SK-N-SH treated with all-trans-retinoic acid at 6 μM for 48 hours (cell line): ENCODE results near the gene ARRB1.

Experiments used
- ESRRG ChIP-seq: fragments of 250-450 bp; sonication (Bioruptor Pico); IDR thresholded peaks from 2 replicates; pipeline ENCODE4 v1.6.1; 2021; ENCODE audit warnings: mild to moderate bottlenecking
- ISL1 ChIP-seq: fragments of 250-450 bp; sonication (Bioruptor Pico); IDR thresholded peaks from 2 replicates; pipeline ENCODE4 v2.1.2; 2022; ENCODE audit warnings: mild to moderate bottlenecking, moderate library complexity
- RARB ChIP-seq: fragments of 250-450 bp; sonication (Bioruptor Pico); IDR thresholded peaks from 2 replicates; pipeline ENCODE4 v1.8.0; 2021; ENCODE audit warnings: mild to moderate bottlenecking, moderate library complexity
- SNAI2 ChIP-seq: fragments of 250-450 bp; sonication (Bioruptor Pico); IDR thresholded peaks from 2 replicates; pipeline ENCODE4 v1.5.0; 2020; ENCODE audit warnings: mild to moderate bottlenecking, moderate library complexity
- TCF4 ChIP-seq: fragments of 250-450 bp; sonication (Bioruptor Pico); IDR thresholded peaks from 2 replicates; pipeline ENCODE4 v1.8.0; 2021; ENCODE audit warnings: mild to moderate bottlenecking, moderate library complexity, borderline replicate concordance
- TOX ChIP-seq: fragments of 250-450 bp; sonication (Bioruptor Pico); IDR thresholded peaks from 2 replicates; pipeline ENCODE4 v1.8.0; 2021; ENCODE audit warnings: mild to moderate bottlenecking, moderate library complexity, borderline replicate concordance
- ZC3H10 ChIP-seq: fragments of 250-450 bp; sonication (Bioruptor Pico); IDR thresholded peaks from 2 replicates; pipeline ENCODE4 v1.5.1; 2021; ENCODE audit warnings: mild to moderate bottlenecking, moderate library complexity
- ZFP3 ChIP-seq: fragments of 250-450 bp; sonication (Bioruptor Pico); IDR thresholded peaks from 2 replicates; pipeline ENCODE4 v1.5.0; 2020; ENCODE audit warnings: mild to moderate bottlenecking, moderate library complexity
- ZFP30 ChIP-seq: fragments of 450-650 bp; formaldehyde crosslinking; IDR thresholded peaks from 2 replicates; pipeline ENCODE4 v1.5.0; 2022; ENCODE audit warnings: mild to moderate bottlenecking, moderate library complexity
- ZNF565 ChIP-seq: fragments of 450-650 bp; formaldehyde crosslinking; conservative IDR thresholded peaks from 2 replicates; pipeline ENCODE4 v1.5.0; 2020; ENCODE audit warnings: low read depth, mild to moderate bottlenecking, moderate library complexity
- ZNF70 ChIP-seq: fragments of 450-650 bp; formaldehyde crosslinking; IDR thresholded peaks from 2 replicates; pipeline ENCODE4 v1.5.0; 2020; ENCODE audit warnings: mild to moderate bottlenecking, moderate library complexity
- ZNF8 ChIP-seq: fragments of 450-650 bp; formaldehyde crosslinking; IDR thresholded peaks from 2 replicates; pipeline ENCODE4 v1.5.0; 2020; ENCODE audit warnings: mild to moderate bottlenecking, moderate library complexity
- TF ChIP-seq, protein P1 (sequence below): fragments of 250-450 bp; sonication (Bioruptor Pico); IDR thresholded peaks from 2 replicates; pipeline ENCODE4 v1.8.0; 2020; ENCODE audit warnings: mild to moderate bottlenecking, moderate library complexity, borderline replicate concordance
- TF ChIP-seq, protein P2 (sequence below): fragments of 250-450 bp; sonication (Bioruptor Pico); IDR thresholded peaks from 2 replicates; pipeline ENCODE4 v1.5.0; 2020; ENCODE audit warnings: mild to moderate bottlenecking, moderate library complexity

DNA sequence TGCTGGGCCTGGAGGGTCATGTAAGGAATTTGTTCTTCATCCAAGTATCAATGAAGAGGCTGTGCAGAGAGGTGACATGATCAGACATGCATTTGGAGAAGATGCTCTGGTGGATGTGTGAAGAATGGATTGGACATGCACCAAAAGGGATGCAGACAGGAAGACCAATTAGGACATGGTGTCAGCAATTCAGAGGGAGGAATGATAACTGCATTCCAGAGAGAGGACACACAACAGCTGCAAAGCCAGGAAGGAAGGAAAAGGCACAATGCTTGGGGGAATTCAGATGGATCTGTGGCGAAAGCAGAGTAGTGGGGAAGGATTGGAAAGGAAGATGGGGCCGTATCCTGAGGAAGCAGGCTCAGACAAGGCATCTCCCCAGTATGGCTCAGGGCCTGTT, 5.2 kb upstream of the ARRB1 start:
- TF ChIP-seq ZNF8 (no peak), ZFP30 (CRISPR knock-in tag) (no peak), ZNF70 (CRISPR knock-in tag) (no peak), TCF4 (CRISPR knock-in tag) (no peak), ISL1 (no peak), SNAI2 (CRISPR knock-in tag) (no peak), RARB (CRISPR knock-in tag) (no peak), ZC3H10 (CRISPR knock-in tag) (no peak), ESRRG (CRISPR knock-in tag) (no peak), ZNF565 (CRISPR knock-in tag) (no peak), ZFP3 (CRISPR knock-in tag) (no peak), TOX (CRISPR knock-in tag) (no peak)
- TF ChIP-seq, protein P1, sequence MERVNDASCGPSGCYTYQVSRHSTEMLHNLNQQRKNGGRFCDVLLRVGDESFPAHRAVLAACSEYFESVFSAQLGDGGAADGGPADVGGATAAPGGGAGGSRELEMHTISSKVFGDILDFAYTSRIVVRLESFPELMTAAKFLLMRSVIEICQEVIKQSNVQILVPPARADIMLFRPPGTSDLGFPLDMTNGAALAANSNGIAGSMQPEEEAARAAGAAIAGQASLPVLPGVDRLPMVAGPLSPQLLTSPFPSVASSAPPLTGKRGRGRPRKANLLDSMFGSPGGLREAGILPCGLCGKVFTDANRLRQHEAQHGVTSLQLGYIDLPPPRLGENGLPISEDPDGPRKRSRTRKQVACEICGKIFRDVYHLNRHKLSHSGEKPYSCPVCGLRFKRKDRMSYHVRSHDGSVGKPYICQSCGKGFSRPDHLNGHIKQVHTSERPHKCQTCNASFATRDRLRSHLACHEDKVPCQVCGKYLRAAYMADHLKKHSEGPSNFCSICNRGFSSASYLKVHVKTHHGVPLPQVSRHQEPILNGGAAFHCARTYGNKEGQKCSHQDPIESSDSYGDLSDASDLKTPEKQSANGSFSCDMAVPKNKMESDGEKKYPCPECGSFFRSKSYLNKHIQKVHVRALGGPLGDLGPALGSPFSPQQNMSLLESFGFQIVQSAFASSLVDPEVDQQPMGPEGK, result no peak
- TF ChIP-seq, protein P2, sequence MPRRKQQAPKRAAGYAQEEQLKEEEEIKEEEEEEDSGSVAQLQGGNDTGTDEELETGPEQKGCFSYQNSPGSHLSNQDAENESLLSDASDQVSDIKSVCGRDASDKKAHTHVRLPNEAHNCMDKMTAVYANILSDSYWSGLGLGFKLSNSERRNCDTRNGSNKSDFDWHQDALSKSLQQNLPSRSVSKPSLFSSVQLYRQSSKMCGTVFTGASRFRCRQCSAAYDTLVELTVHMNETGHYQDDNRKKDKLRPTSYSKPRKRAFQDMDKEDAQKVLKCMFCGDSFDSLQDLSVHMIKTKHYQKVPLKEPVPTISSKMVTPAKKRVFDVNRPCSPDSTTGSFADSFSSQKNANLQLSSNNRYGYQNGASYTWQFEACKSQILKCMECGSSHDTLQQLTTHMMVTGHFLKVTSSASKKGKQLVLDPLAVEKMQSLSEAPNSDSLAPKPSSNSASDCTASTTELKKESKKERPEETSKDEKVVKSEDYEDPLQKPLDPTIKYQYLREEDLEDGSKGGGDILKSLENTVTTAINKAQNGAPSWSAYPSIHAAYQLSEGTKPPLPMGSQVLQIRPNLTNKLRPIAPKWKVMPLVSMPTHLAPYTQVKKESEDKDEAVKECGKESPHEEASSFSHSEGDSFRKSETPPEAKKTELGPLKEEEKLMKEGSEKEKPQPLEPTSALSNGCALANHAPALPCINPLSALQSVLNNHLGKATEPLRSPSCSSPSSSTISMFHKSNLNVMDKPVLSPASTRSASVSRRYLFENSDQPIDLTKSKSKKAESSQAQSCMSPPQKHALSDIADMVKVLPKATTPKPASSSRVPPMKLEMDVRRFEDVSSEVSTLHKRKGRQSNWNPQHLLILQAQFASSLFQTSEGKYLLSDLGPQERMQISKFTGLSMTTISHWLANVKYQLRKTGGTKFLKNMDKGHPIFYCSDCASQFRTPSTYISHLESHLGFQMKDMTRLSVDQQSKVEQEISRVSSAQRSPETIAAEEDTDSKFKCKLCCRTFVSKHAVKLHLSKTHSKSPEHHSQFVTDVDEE, result no peak
